ENCODE measurements around the gene PHAF1. TPM values are rescaled to one million over a fixed set of nuclear protein-coding genes. Genes with fewer than 3 reads are reported as not detected.

The PHAF1 gene
- total and polyA plus RNA-seq, 9 of the 15 experiments (the other 6 are each of a cell fraction or from before 2014, with no cell fraction given) = 5.1 to 25.4 (median 13.8) TPM

- Histone ChIP-seq H3K36me3 (ENCODE audit: control insufficient read depth, insufficient read depth, low read length) (peaks cover 38% of the 10 kb centered on the region; the same call in 2 of the 3 replicates), H3K9me3 (replicated peaks; ENCODE audit: control insufficient read depth, insufficient read depth, low read depth, low read length) (no peaks in the 10 kb centered on the region), H3K9ac (ENCODE audit: insufficient read depth in 1 of 2, low read depth in 2 of 2, low read length in 2 of 2) (peak overlapping the region in 1 of 2 experiments; percentile 41; a peak in 3 of 4 replicates), H3K79me2 (ENCODE audit: control insufficient read depth, insufficient read depth, low read length) (no peaks in the 10 kb centered on the region), H4K20me1 (replicated peaks; ENCODE audit: control insufficient read depth, insufficient read depth, low read length) (peaks cover under 1% of the 10 kb centered on the region; the same call in 1 of the 2 replicates), H3K27ac (ENCODE audit: extremely low read depth, low read depth, low read length) (no peak overlapping the region), H3K4me1 (replicated peaks in 1 of 2; ENCODE audit: control insufficient read depth in 2 of 2, insufficient read depth in 2 of 2, low read length in 2 of 2) (peaks cover 0 to 35% of the 10 kb centered on the region in 2 experiments; a peak in 4 of 5 replicates), H2AFZ (ENCODE audit: low read depth, low read length) (0 out of 2 replicates have a peak overlapping the region, but pooled peaks have one; percentile 62), H3K4me2 (ENCODE audit: insufficient read depth, low read length) (peak overlapping the region; percentile 49), H3K9me1 (ENCODE audit: control insufficient read depth, insufficient read depth, low read length) (no peaks in the 10 kb centered on the region), H3K27me3 (ENCODE audit: control insufficient read depth in 2 of 2, insufficient read depth in 2 of 2, low read length in 2 of 2) (no peaks in the 10 kb centered on the region), H3K4me3 (peak overlapping the region; percentile 37)
- BruUV-seq (replicated peaks) = no TSS peak
- FAIRE-seq (no peak), DNase-seq (ENCODE audit: extremely low read depth in 1 of 4, low spot score in 3 of 4) (peak in 3 of 4 experiments; percentile 53 to 81 (median 75)), ATAC-seq (peak; percentile 7)
- 66% methylated on average over 24 of the region's 94 CpGs for WGBS (ENCODE audit: insufficient coverage, low coverage, missing lambda C conversion rate)
- in situ Hi-C loops (cut with MboI) (loop anchor here (25.0 kb wide), 1 partner anchor 188 kb away; the partner anchor contains the start of gene CES3), intact Hi-C loops (cut with micrococcal nuclease) (no loop called here)
- POLR2A ChIA-PET = interaction anchor here (0.5 to 1.1 kb wide), 5 partner anchors 9 to 232 kb away, joined by 3 to 5 read pairs (median 3); partner anchors contain the start of gene CDH16
- CTCF ChIA-PET (ENCODE audit: low intra/inter-chr PET ratio) = no interaction called here
- TF ChIP-seq PHF8 (IDR thresholded peaks at IDR 0.05; ENCODE audit: borderline replicate concordance, low read length) (no peak), RBM25 (IDR thresholded peaks at IDR 0.05; ENCODE audit: low read depth, low read length, severe bottlenecking) (no peak), HES1 (IDR thresholded peaks at IDR 0.05; ENCODE audit: low read depth) (no peak), ARHGAP35 (IDR thresholded peaks at IDR 0.05; ENCODE audit: partially characterized antibody) (no peak), ZNF146 (CRISPR knock-in tag; IDR thresholded peaks at IDR 0.05; ENCODE audit: unreplicated experiment) (no peak), NR1H2 (CRISPR knock-in tag; IDR thresholded peaks at IDR 0.05) (no peak), ZNF609 (CRISPR knock-in tag; IDR thresholded peaks at IDR 0.05; ENCODE audit: borderline replicate concordance) (no peak), FIP1L1 (IDR thresholded peaks at IDR 0.05; ENCODE audit: low read depth, low read length, poor library complexity, severe bottlenecking) (no peak), ZNF778 (CRISPR knock-in tag; IDR thresholded peaks at IDR 0.05) (no peak), ZEB2 (IDR thresholded peaks at IDR 0.05) (no peak), EGR1 (conservative IDR thresholded peaks at IDR 0.05) (peak; percentile 64), LARP7 (IDR thresholded peaks at IDR 0.05) (no peak), SMARCB1 (IDR thresholded peaks at IDR 0.05; ENCODE audit: insufficient read length, low read depth) (no peak), EHMT2 (IDR thresholded peaks at IDR 0.05) (no peak), TFAP4 (CRISPR knock-in tag; IDR thresholded peaks at IDR 0.05; ENCODE audit: borderline replicate concordance) (0 out of 2 replicates have a peak, but pooled peaks have one; percentile 9), STAT5B (CRISPR knock-in tag; IDR thresholded peaks at IDR 0.05) (no peak)
Measured at GRCh38 chr16:67150047-67150832, 40.5 kb downstream of the PHAF1 start.

Measured in K562 (cell line).